ENCODE data around the gene CDH3.
A peak's percentile ranks its signal among the peaks of the same experiment; 100 is the strongest.
"Not testable (repeated sequence)": the region's sequence is repeated elsewhere in the genome, so short reads cannot be mapped to it uniquely, and the experiment has no call there.

CDH3 gene

DNA sequence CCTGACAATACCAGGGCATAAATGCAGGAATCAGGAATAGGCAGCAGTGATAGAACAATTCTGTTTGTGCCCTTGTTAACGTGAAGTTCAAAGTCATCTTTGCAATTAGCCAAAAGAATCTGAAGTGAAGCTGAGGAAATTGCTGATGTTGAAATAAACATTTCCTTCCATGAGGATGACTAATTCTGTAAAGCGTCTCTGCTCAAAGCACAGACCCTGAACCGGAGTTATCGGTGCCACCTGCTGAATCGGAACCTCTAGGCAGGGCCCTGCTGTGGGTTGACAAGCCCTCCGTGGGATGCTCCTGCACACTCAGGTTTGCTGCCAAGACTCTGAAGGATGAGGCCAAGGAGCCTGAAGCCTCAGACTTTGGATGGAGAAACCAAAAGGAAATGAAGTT is 55.0 kb downstream of the CDH3 start:
- FAIRE-seq, result no peak
- DNase-seq (ENCODE audit: low spot score), result no peak

DNA sequence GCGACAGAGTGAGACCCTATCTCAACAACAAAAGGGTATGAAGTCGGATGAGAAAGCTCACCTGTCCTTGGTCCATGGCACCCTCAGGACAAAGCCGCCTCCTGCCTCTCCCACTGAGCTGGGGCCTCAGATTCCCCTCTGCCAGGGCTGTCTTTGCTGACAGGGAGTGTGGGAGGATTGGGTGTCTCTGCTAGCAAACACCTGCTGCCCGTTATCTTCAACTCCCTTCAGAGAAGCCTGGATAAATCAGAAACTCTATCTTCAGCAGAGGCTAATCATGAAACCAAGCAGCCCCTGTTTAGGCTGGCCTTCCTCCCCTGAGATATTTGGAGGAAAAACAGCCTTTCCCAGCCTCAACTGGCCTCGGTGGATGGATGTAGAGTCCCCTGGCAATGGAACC is 55.7 kb downstream of the CDH3 start:
- FAIRE-seq (no peak), DNase-seq (ENCODE audit: low spot score) (no peak)

DNA sequence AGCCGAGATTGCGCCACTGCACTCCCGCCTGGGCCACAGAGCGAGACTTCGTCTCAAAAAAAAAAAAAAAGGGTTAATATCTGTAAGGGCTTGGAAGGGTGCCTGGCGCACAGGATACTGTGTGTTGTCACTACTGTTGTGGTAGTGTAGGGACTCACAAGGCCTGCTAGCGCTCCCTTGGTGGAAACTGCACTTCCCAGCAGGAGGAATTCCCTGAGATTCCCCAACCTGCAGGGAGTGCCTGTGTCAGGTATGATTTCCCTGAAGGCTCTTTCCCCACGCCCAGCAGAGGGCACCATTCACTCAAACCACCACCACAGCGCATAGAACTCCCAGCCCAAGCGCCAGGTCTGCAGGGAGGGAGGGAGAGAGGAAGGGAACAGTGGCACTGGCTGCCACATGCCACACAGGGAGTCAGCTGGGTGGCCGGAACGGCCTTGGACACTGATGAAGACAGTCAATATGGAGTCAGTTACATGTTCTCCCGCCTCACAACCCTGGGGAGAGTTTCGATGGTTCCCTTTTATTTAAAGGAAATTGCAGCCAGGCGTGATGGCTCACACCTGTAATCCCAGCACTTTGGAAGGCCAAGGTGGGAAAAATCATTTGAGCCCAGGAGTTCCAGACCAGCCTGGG is 59.2 kb downstream of the CDH3 start:
- FAIRE-seq (no peak), DNase-seq (ENCODE audit: low spot score) (peak; percentile 74)

DNA sequence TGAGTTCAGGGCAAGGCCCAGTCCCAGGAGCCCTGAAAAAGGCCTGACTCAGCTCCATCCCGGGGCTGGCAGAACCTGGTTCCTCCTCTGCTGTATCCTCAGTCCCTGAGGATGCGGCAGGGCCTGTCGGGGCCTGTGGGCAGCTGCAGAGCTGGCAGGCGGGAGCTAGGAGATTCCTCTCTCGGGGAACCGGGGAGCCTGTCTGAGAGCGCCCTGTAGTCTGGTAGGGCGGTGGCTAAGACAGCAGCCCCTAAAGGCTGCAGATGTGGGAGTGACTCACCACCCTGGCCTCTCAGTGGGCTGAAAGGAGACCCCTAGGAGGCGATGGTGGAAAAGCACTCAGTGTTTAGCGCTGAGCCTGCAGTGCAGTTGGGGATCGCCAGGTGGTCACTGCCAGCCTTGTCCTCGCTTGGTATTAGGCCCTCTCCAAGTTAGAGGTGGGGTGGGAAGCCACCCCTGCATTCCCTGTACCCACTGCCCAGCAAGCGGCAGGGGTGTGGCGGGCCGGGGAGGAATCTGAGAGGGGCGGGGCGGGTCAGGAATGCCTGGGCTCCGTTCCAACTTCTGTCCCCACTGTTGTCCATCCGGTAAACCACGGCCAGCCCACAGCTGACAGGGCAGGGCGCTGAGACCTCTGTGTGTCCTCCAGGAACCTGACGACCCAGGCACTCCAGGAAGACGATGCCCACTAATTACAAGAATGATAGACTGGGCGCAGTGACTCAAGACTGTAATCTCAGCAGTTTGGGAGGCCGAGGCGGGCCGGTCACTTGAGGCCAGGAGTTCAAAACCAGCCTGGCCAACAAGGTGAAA is 62.4 kb downstream of the CDH3 start:
- FAIRE-seq (peak; percentile 32), DNase-seq (ENCODE audit: low spot score) (peak; percentile 92)

DNA sequence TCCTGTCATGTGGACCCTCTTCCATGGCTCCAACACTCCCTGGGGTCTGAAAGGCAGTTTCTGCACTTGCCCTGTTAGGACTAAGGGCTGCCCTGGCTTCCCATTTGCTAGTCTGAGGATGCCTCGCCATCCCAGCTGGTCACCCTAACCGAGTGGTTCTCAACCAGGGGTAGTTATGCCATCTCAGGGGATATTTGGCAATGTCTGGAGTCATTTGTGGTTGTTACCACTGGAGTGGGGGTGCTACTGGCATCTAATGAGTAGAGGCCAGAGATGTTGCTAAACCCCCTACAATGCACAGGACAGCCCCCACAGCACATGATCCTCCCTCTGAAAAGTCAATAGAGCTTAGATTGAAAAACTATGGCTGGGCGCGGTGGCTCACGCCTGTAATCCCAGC is 65.1 kb downstream of the CDH3 start:
- DNase-seq (ENCODE audit: low spot score) (no peak), FAIRE-seq (no peak)

DNA sequence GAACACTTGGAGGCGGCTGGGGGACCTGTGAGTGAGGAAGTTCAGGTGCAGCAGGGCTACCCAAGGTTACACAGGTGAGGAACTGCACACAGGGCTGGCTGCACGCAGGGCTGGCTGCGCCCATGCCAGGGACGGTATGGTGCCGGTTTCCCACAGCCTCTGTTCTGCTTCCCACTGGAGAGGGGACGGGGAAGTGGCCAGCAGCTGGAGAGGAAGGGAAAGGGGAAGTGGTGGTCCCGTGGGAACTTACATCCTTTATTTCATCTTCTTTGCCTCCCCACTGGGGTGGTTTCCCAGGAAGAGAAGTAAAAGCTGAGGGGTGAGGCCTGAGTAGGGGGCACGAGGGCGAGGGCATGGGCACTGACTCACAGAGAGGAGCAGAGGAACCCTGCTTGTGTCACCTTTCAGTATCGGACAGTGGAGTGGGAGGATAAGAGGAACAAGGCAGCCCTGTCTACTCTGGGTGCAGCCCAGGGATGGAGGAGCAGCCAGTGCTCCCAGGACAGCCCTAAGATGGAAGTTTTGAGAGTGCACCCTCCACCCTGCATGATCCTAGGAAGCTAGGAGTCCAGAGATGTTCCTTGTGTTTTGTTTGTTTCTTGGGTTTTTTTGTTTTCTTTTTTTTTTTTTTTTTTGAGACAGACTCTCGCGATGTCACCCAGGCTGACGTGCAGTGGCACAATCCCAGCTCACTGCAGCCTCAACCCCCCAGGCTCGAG is 66.5 kb downstream of the CDH3 start:
- DNase-seq (ENCODE audit: low spot score) (no peak), FAIRE-seq (no peak)

DNA sequence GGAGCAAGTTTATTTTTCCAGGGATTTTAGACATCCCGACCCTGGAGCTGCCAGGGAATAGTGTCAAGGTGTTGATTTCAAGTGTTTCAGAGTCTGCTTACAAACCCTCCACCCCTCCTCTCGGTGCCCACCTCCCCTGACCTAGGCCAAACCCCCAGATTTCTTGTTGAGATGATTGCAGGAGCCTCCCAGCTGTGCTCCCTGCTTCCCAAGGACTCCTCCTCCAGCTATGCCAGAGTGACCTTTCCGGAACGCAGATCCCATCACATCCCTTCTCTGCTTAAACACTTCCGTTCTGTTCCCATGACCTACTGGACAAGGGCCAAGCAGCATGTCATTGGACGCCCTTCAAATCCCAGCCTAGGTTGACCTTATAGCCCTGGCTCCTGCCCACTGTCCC is 68.3 kb downstream of the CDH3 start:
- no peak for FAIRE-seq
- no peak for DNase-seq (ENCODE audit: low spot score)

DNA sequence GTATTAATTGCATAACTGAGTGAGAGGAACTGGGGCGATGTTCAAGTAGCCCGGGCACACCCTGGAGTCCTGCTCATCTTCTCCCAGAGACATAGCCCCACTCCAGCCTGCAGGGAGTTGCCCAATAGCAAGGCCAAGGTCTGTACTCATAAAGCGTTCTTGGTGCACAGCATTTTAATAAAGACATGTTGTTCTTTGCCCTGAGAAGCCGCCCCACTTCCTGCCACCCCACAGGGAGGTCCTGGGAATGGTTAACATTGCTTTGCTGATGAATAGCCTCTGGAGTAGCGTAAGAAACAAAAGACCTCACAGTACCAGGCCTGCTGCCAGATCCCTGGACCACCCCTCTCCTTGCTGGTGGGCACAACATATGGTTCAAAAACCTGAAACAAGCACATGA is 70.4 kb downstream of the CDH3 start:
- no peak for DNase-seq (ENCODE audit: low spot score)

DNA sequence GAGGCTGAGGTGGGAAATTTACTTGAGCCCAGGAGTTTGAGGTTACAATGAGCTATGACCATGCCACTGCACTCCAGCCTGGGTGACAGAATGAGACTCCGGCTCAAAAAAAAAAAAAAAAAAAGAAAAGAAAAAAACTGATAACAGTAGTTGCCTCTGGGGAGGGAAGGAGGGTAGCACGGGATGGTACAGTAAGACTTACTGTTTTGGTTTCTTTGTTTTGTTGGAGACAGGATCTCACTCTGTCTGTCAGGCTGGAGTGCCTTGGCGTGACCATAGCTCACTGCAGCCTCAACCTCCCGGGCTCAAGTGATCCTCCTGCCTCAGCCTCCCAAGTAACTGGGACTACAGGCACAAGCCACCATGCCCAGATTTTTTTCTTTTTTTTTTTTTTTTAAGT is 71.4 kb downstream of the CDH3 start:
- not testable (repeated sequence) for DNase-seq (ENCODE audit: low spot score); FAIRE-seq

More for the DNA sequence above, 70.4 kb downstream of the CDH3 start:
- FAIRE-seq, result no peak

DNA sequence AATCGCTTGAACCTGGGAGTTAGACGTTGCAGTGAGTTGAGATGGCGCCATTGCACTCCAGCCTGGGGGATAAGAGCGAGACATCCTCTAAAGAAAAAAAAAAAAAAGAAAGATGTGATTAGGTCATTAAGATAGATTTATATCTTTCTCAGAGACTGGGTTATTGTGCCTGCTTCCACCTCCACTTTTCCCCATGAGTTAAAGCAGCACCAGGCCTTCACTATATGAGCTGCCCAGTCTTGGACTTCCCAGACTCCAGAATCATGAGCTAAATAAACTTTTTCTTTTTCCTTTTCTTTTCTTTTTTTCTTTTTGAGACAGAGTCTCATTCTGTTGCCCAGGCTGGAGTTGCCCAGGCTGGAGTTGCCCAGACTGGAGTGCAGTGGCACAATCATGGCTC is 72.6 kb downstream of the CDH3 start:
- FAIRE-seq, result no peak

DNA sequence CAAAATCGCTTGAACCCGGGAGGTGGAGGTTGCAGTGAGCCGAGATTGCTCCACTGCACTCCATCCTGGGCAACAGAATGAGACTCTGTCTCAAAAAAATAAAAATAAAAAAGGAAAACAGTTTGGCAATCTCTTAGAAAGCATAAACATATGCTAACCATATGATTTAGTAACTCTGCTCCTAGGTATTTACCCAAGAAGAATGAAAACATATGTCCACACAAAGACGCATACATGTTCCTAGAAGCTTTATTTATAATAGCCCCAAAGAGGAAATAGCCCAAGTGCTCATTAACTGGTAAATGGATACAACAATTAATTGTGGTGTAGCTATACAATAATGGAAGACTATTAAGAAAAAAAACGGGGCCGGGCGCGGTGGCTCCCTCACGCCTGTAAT is 73.5 kb downstream of the CDH3 start:
- FAIRE-seq (no peak), DNase-seq (ENCODE audit: low spot score) (no peak)

More for the DNA sequence above, 72.6 kb downstream of the CDH3 start:
- no peak for DNase-seq (ENCODE audit: low spot score)

DNA sequence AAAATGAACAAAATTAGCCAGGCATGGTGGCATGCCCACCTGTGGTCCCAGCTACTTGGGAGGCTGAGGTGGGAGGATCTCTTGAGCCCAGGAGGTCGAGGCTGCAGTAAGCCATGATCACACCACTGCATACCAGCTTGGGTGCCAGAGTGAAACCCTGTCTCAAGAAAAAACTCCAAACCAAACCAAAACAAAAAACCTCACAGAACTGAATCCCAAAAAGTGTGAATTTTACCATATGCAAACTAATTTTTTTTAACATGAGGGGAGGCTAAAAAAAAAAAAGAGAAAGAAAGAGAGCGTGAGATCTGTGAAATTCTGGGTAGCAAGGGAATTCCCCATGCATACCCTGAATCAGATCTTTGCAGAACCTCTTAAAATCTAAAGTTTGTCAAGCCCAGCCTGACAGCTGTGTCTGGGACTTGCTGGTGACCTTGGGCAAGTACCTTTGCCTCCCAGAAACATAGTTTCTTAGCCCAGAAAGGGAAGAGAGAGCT is 74.9 kb downstream of the CDH3 start:
- FAIRE-seq, result no peak
- DNase-seq (ENCODE audit: low spot score), result no peak

DNA sequence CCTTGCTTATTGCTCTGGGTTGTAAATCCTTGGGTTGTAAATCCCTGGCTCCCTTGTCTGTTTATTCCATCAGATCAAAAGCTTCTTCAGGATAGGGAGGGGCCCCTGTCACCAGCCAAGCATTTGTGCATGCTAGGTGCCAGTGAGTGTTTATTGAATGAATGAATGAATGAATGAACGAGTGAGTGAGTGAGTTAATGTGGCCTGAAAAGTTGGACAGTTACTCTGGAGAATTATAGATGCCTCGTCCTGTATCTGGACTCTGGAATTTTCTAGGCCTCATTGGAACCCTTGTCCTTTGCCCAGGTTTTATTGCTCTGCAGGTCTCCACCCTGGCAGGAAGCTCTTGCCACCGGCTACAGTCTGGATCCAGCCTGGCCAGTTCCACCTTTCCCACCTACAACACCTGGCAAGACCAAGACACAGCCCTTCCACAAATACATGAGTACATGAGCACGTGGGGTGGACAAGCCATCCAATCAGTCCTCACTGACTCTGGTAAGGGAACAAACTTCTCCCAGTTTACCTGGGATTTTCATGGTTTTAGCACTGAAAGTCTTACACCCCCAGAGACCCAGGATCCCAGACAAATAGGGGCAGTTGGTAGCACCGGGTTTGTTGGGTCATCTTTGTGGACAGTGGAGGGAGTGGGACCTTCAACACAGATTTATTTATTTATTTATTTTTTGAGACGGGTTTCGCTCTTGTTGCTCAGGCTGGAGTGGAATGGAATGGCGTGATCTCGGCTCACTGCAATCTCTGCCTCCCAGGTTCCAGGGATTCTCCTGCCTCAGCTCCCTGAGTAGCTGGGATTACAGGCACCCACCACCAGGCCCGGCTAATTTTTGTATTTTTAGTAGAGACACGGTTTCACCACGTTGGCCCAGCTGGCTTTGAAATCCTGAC is 77.3 kb downstream of the CDH3 start:
- no peak for DNase-seq (ENCODE audit: low spot score)
- FAIRE-seq, result no peak

DNA sequence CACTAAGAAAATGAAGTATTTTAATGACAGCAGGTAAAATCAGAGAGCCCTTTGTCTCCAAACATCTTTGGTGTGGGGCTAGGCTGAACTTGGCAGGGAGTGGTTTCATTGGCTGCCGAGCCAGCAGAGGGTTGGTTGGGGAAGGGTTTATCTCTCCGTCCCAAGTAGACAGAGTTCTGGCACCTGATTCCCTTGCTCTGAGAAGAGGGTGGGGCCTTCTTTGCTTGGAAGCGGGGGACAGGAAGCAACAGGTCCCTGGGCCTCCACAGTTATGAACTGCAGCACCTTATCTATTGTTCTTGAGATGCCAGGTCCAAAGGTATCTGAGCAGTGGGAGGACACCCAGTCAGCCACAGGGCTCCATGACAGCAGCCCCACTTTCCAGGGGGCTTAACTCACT is 79.7 kb downstream of the CDH3 start:
- DNase-seq (ENCODE audit: low spot score), result no peak
- no peak for FAIRE-seq

DNA sequence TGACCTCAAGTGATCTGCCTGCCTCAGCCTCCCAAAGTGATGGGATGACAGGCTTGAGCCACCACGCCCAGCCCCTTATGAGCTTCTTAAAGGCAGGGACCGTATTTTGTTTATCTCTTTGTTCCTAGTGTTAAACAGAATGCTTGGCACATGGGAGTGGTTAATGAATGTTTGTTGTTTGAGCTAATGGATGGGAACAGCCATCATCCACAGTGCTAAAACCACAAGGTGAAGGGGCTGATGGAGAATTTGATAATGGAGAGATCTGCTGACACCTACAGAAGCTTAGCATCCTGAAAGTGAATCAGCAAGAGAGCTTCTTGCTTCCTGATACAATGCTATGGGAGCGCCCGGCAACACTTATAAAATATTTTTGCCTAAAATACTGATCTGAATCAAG is 83.4 kb downstream of the CDH3 start:
- DNase-seq (ENCODE audit: low spot score) (no peak), FAIRE-seq (no peak)

DNA sequence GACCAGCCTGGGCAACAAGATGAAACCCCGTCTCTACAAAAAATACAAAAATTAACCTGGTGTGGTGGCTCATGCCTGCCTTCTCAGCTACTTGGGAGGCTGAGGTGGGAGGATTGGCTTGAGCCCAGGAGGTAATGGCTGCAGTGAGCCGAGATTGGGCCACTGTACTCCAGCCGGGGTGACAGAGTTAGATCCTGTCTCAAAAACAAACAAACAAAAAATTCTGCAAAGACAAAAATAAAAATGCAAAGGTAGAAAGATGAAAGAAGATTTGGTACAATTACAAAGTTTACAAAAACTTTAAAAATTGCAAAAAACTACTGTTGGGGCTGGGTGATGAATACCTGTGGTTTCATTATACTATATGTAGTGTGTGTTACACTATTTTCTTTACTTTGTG is 86.5 kb downstream of the CDH3 start:
- DNase-seq (ENCODE audit: low spot score) (no peak), FAIRE-seq (no peak)

DNA sequence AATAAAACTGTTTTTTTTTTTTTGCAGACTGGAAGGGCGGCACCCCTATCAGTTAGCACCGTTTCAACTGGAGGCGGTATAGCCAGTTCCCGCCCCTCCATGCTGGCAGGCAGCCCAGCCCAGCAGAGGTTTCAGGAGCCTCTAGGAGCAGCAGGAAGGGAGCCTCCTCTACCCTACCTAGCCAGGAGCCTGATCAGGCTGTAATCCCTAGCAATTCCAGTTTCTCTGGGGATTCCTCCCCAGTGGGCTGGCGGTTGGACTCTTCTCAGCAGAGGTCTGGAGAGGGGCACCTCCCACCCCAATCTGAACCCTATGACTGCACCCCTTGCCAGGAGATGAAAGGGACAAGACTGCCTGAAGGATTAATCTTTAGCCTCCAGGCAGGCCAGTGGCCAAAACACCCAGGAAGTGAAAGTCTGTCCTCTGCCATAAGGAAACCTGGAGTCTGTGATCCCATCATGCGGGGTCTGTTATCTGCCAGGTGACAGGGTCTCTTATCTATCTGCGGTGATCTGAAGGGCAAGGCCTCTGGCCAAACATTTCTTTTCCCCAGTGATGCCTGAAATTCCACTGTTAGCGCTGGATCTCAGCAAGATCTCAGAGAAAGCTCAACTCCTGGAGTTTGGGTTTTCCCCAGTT is 87.1 kb downstream of the CDH3 start:
- no peak for FAIRE-seq
- DNase-seq (ENCODE audit: low spot score), result peak; percentile 85

DNA sequence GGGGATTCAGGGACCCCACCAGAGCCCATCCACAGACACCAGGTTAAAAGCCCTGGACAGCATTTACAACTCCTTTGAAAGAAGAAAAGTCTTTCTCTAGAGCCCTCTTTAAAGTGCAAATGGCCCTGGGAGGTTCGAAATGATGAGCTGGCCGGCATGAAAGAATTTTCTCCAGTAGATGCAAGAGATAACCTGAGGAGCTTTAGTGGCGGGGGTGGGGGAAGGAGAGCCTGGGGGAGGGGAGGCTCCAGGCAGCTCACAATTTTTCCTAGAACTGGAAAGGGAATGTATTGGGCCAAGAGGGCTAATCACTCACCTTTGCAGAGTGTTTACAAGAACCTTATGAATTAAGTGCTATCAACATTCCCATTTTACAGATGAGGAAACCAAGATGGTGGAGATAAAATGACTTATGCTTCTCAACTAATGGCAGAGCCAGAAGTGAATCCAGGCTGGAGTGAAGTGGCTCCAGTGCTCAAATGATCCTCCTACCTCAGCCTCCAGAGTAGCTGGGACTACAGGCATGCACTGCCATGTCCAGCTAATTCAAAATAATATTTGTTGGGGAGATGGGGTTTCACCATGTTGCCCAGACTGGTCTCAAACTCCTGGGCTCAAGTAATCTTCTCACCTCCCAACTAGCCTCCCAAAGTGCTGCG is 87.8 kb downstream of the CDH3 start:
- DNase-seq (ENCODE audit: low spot score) (no peak), FAIRE-seq (no peak)

DNA sequence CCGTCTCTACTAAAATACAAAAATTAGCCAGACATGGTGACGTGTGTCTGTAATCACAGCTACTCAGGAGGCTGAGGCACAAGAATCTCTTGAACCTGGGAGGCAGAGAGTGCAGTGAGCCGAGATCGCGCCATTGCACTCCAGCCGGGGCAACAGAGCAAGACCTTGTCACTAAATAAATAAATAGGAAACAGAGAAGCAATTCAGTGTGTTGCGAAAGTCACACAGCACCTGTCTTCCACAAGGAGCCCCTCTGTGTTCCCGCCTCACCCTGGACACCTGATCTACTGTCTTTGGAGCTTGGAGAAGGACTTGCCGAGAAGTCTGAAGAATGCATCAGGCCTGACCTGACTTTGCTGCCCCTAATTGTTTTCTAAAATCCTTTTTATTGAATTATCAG is 88.5 kb downstream of the CDH3 start:
- no peak for FAIRE-seq

DNA sequence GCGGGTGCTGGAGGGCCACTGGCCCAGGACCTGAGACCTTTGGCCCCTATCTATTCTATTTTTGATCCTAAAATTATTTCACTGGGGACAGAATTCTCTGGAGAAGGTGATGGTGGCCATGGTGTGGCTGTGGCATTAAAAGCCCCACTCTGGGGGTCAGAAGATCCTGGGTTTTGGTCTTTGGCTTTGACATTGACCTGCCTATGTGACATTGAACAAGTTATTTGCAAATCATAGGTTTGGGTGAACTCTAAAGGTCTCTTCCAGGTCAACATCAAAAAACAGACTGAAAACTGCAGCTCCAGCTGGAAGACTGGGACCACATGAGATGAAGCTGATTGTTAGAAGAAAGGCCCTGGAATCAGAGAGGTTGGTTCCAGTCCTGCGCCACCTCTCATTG is 89.7 kb downstream of the CDH3 start:
- no peak for DNase-seq (ENCODE audit: low spot score)
- no peak for FAIRE-seq

More for the DNA sequence above, 88.5 kb downstream of the CDH3 start:
- no peak for DNase-seq (ENCODE audit: low spot score)
